Neutrophil (primary cell): ENCODE results near the gene ARHGEF6.
"Not testable (repeated sequence)": the region's sequence is repeated elsewhere in the genome, so short reads cannot be mapped to it uniquely, and the experiment has no call there.

Experiments
- H3K27ac ChIP-seq: fragments of 200-600 bp; sonication (generic); 2 replicates; pipeline ENCODE4 v1.5.1; 2016; ENCODE audit warnings: mild to moderate bottlenecking, moderate library complexity
- H3K27me3 ChIP-seq: fragments of 200-600 bp; sonication (generic); 2 replicates; pipeline ENCODE4 v1.6.0; 2016; ENCODE audit warnings: mild to moderate bottlenecking
- H3K36me3 ChIP-seq: fragments of 200-600 bp; sonication (generic); 2 replicates; pipeline ENCODE4 v1.5.1; 2017
- H3K4me1 ChIP-seq, 2 experiments: fragments of 200-600 bp in 1 of 2; sonication (generic) in 1 of 2; 1 replicate in 1 of 2; 2 replicates in 1 of 2; pipeline versions ENCODE4 v1.5.1 to v1.6.1; 2013 to 2016; ENCODE audit warnings: low read depth in 1 of 2, low read length in 1 of 2, mild to moderate bottlenecking in 1 of 2, moderate library complexity in 1 of 2; ENCODE audit not compliant: control insufficient read depth in 1 of 2, insufficient read depth in 1 of 2
- H3K4me3 ChIP-seq, 2 experiments: fragments of 200-600 bp in 1 of 2; sonication (generic) in 1 of 2; 1 replicate in 1 of 2; 2 replicates in 1 of 2; pipeline ENCODE4 v1.5.1; 2013 to 2016; ENCODE audit warnings: low read depth in 1 of 2, low read length in 1 of 2, mild to moderate bottlenecking in 1 of 2, moderate library complexity in 1 of 2
- H3K9me3 ChIP-seq: fragments of 200-600 bp; sonication (generic); 2 replicates; pipeline ENCODE4 v1.5.1; 2016
- CTCF ChIP-seq: fragments of 200-600 bp; sonication (generic); IDR thresholded peaks from 2 replicates; pipeline ENCODE4 v1.5.1; 2016; ENCODE audit warnings: antibody characterized with exemption

The ARHGEF6 gene

GRCh38 chrX:136797787-136798186 is 17.1 kb upstream of the ARHGEF6 start:
- Histone ChIP-seq H3K4me3 (no peak overlapping the region), H3K4me1 (no peaks in the 10 kb centered on the region), H3K9me3 (no peaks in the 10 kb centered on the region), H3K36me3 (no peaks in the 10 kb centered on the region), H3K27ac (no peak overlapping the region), H3K27me3 (no peaks in the 10 kb centered on the region)
- no peak for TF ChIP-seq CTCF

- not testable (repeated sequence) for H3K27ac ChIP-seq, H3K4me1 ChIP-seq, H3K27me3 ChIP-seq, H3K36me3 ChIP-seq, H3K9me3 ChIP-seq, H3K4me3 ChIP-seq
These were observed 14.4 kb upstream of the ARHGEF6 start for GRCh38 chrX:136795132-136795531.

DNA sequence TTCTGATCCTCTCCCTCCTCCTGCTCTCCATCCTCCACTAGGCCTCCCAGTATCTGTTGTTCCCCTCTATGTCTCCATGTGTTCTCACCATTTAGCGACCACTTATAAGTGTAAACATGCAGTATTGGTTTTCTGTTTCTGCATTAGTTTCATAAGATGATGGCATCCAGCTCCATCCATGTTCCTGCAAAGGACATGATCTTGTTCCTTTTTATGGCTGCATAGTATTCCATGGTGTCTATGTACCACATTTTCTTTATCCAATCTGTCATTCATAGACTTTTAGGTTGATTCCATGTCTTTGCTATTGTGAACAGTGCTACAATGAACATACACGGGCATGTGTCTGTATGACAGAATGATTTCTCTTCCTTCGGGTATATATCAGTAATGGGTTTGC is 13.9 kb upstream of the ARHGEF6 start:
- not testable (repeated sequence) for H3K36me3 ChIP-seq, H3K27me3 ChIP-seq, H3K9me3 ChIP-seq, H3K4me1 ChIP-seq, H3K4me3 ChIP-seq, H3K27ac ChIP-seq

DNA sequence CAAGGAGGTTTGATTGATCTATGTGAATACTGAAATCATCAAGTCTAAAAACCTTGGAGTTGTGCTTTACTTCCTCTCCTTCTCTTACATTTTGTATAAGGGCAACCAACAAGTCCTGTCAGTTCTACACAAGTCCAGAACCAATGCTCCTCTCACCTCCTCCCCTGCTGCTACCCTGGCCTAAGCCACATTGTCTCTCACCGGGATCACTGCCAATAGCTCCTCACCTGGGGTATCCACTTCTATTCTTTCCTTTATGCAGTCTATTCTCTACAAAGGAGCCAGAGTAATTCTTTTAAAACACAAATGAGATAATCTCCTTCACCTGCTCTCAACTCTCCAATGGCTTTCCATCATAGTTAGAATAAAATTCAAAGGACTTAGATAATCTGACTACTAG is 13.3 kb upstream of the ARHGEF6 start:
- no peaks in the 10 kb centered on the region for H3K9me3 ChIP-seq
- TF ChIP-seq CTCF: no peak
- H3K27me3 ChIP-seq: no peaks in the 10 kb centered on the region
- no peak overlapping the region for H3K4me3 ChIP-seq
- no peaks in the 10 kb centered on the region for H3K36me3 ChIP-seq
- no peak overlapping the region for H3K27ac ChIP-seq
- H3K4me1 ChIP-seq: no peaks in the 10 kb centered on the region

- Histone ChIP-seq H3K27me3 (no peaks in the 10 kb centered on the region), H3K27ac (no peak overlapping the region), H3K4me1 (no peaks in the 10 kb centered on the region), H3K9me3 (no peaks in the 10 kb centered on the region), H3K4me3 (no peak overlapping the region), H3K36me3 (no peaks in the 10 kb centered on the region)
- no peak for TF ChIP-seq CTCF
These were observed 9.1 kb upstream of the ARHGEF6 start for GRCh38 chrX:136789856-136790255.

GRCh38 chrX:136784231-136784630 is 3.5 kb upstream of the ARHGEF6 start:
- Histone ChIP-seq H3K9me3 (no peaks in the 10 kb centered on the region), H3K4me3 (no peak overlapping the region), H3K4me1 (peaks cover 20 to 26% of the 10 kb centered on the region in 2 experiments), H3K27ac (no peak overlapping the region), H3K27me3 (no peaks in the 10 kb centered on the region), H3K36me3 (no peaks in the 10 kb centered on the region)
- no peak for TF ChIP-seq CTCF

DNA sequence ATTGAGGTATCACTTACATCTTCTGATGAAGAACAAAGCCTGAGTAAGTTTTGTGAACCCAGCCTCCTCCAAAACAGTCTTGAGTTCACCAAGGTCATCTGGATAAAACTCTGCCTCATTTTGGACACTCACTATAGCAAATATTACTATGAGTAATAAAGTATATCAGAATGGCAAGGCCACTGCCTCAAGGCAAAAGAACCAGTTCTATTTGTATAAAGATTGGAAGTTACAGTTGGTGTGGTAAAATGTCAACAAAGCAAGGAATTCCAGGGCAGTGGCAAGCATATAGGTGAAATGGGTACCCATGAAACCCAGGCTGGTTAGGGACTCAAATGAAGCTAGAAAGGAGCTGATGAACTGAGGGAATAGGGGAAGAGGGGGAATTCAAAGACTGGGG is 2.4 kb upstream of the ARHGEF6 start:
- no peaks in the 10 kb centered on the region for H3K27me3 ChIP-seq
- TF ChIP-seq CTCF: no peak
- H3K9me3 ChIP-seq: no peaks in the 10 kb centered on the region
- peaks cover 31 to 36% of the 10 kb centered on the region in 2 experiments for H3K4me1 ChIP-seq
- H3K27ac ChIP-seq: no peak overlapping the region
- no peak overlapping the region for H3K4me3 ChIP-seq
- H3K36me3 ChIP-seq: no peaks in the 10 kb centered on the region
